Measurements from ENCODE around the gene DYRK4.
A peak's percentile ranks its signal among the peaks of the same experiment; 100 is the strongest.
"Not testable (repeated sequence)": the region's sequence is repeated elsewhere in the genome, so short reads cannot be mapped to it uniquely, and the experiment has no call there.

The DYRK4 gene
- 3.9 to 7.1 reads per million in 2 donors for total RNA-seq

GRCh38 chr12:4562034-4562657 lies at the start of gene DYRK4:
TSS of gene DYRK4 (plus strand) at chr12:4562208. CDS start at chr12:4562246, 38 bp downstream.
- DNase-seq, result no peak

- no peak for DNase-seq
Observed at GRCh38 chr12:4518106-4518728, 43.8 kb upstream of the DYRK4 start.

GRCh38 chr12:4523443-4523842 lies 38.6 kb upstream of the DYRK4 start:
- not testable (repeated sequence) for DNase-seq

- no peak for DNase-seq
Observed at GRCh38 chr12:4526923-4527546, 35.0 kb upstream of the DYRK4 start.

GRCh38 chr12:4530160-4530559 lies 31.8 kb upstream of the DYRK4 start:
- no peak for DNase-seq

GRCh38 chr12:4530982-4531586 lies 30.9 kb upstream of the DYRK4 start:
- no peak for DNase-seq

- DNase-seq, result no peak
Observed at GRCh38 chr12:4535092-4535491, 26.9 kb upstream of the DYRK4 start.

GRCh38 chr12:4535871-4536270 lies 26.1 kb upstream of the DYRK4 start:
- DNase-seq, result no peak

- peak; percentile 90 for DNase-seq
Observed at GRCh38 chr12:4538207-4539160, 23.5 kb upstream of the DYRK4 start, which contains the start of gene RAD51AP1. TSS of gene RAD51AP1 (plus strand) at chr12:4538890. CDS start at chr12:4538940, 50 bp downstream.

GRCh38 chr12:4539167-4539870 lies 22.7 kb upstream of the DYRK4 start:
- DNase-seq, result no peak

- DNase-seq, result no peak
Observed at GRCh38 chr12:4540170-4540569, 21.8 kb upstream of the DYRK4 start.

GRCh38 chr12:4540638-4541037 lies 21.4 kb upstream of the DYRK4 start:
- no peak for DNase-seq

GRCh38 chr12:4545195-4545594 lies 16.8 kb upstream of the DYRK4 start:
- no peak for DNase-seq

GRCh38 chr12:4552191-4552590 lies 9.8 kb upstream of the DYRK4 start:
- no peak for DNase-seq

GRCh38 chr12:4553943-4554342 lies 8.1 kb upstream of the DYRK4 start:
- no peak for DNase-seq

- no peak for DNase-seq
Observed at GRCh38 chr12:4555804-4556203, 6.2 kb upstream of the DYRK4 start.

- no peak for DNase-seq
Observed at GRCh38 chr12:4556735-4557530, 5.1 kb upstream of the DYRK4 start.

GRCh38 chr12:4557586-4557985 lies 4.4 kb upstream of the DYRK4 start:
- no peak for DNase-seq

- no peak for DNase-seq
Observed at GRCh38 chr12:4558171-4558570, 3.8 kb upstream of the DYRK4 start.

GRCh38 chr12:4563336-4563735 lies 1.3 kb downstream of the DYRK4 start:
- DNase-seq, result no peak

- no peak for DNase-seq
Observed at GRCh38 chr12:4564818-4565217, 2.8 kb downstream of the DYRK4 start.

All from T-helper 9 cell (primary cell).